ENCODE measurements around the gene TMEM63A. TPM values are rescaled to one million over a fixed set of nuclear protein-coding genes. Genes with fewer than 3 reads are reported as not detected.
A peak's percentile ranks its signal among the peaks of the same experiment; 100 is the strongest.

The TMEM63A gene
- polyA plus RNA-seq, 3 donors, result 3.0 to 48.0 (median 5.8) TPM

GRCh38 chr1:225853441-225853840, 28.7 kb downstream of the TMEM63A start:
- H3K4me1 ChIP-seq (ENCODE audit: control insufficient read depth in 1 of 2, insufficient read depth in 2 of 2, low read length in 2 of 2), result peaks cover 31 to 38% of the 10 kb centered on the region in 2 donors
- peak overlapping the region; percentile 15 for H3K9ac ChIP-seq (ENCODE audit: insufficient read depth, low read length, poor library complexity, severe bottlenecking)

GRCh38 chr1:225852413-225853124, 29.6 kb downstream of the TMEM63A start:
- Histone ChIP-seq H3K9me3 (replicated peaks in 1 of 2; ENCODE audit: control insufficient read depth in 1 of 2, insufficient read depth in 1 of 2, low read length in 2 of 2) (no peaks in the 10 kb centered on the region), H2AFZ (ENCODE audit: insufficient read depth, low read depth, low read length, poor library complexity, severe bottlenecking) (no peak overlapping the region), H3K27ac (ENCODE audit: low read depth in 1 of 2, low read length in 2 of 2) (no peak overlapping the region), H4K20me1 (ENCODE audit: insufficient read depth, low read length) (no peaks in the 10 kb centered on the region), H3K4me2 (replicated peaks; ENCODE audit: extremely low read depth, low read length, poor library complexity, severe bottlenecking) (no peak overlapping the region), H3K79me2 (ENCODE audit: insufficient read depth, low read length) (no peaks in the 10 kb centered on the region), H3K4me3 (replicated peaks in 1 of 3; ENCODE audit: low read depth in 2 of 3, low read length in 3 of 3) (no peak overlapping the region), H3K9ac (ENCODE audit: insufficient read depth, low read length, poor library complexity, severe bottlenecking) (no peak overlapping the region), H3K36me3 (replicated peaks in 1 of 2; ENCODE audit: control insufficient read depth in 1 of 2, insufficient read depth in 2 of 2, low read length in 2 of 2) (peaks cover 32 to 75% of the 10 kb centered on the region in 2 donors), H3K4me1 (ENCODE audit: control insufficient read depth in 1 of 2, insufficient read depth in 2 of 2, low read length in 2 of 2) (peaks cover 39 to 42% of the 10 kb centered on the region in 2 donors), H3K27me3 (ENCODE audit: control insufficient read depth in 2 of 2, insufficient read depth in 2 of 2, low read length in 2 of 2) (no peaks in the 10 kb centered on the region)
- no peak for TF ChIP-seq CTCF (IDR thresholded peaks at IDR 0.05)
- no peak overlapping the region for H3K4me3 Mint-ChIP-seq
- peak overlapping the region in 2 of 7 donors; percentile 26 to 48 for H3K27ac Mint-ChIP-seq
- intact Hi-C loops (cut with micrococcal nuclease), result no loop called here
- peaks cover 52% of the 10 kb centered on the region for H3K4me1 Mint-ChIP-seq
- H3K27me3 Mint-ChIP-seq (ENCODE audit: low read depth in 3 of 3), result peaks cover 0 to 5% (median 2%) of the 10 kb centered on the region in 3 donors
- H3K36me3 Mint-ChIP-seq, result peaks cover 69 to 86% of the 10 kb centered on the region in 2 donors
- no peaks in the 10 kb centered on the region for H3K9me3 Mint-ChIP-seq
- WGBS (ENCODE audit: insufficient coverage), result 50% methylated on average over 7 of the region's 13 CpGs
- DNase-seq, result no peak

More at GRCh38 chr1:225853441-225853840, 28.7 kb downstream of the TMEM63A start:
- H3K4me1 Mint-ChIP-seq, result peaks cover 45% of the 10 kb centered on the region
- H3K9me3 Mint-ChIP-seq, result no peaks in the 10 kb centered on the region
- H3K4me3 Mint-ChIP-seq, result no peak overlapping the region
- Histone ChIP-seq H3K27me3 (ENCODE audit: control insufficient read depth in 2 of 2, insufficient read depth in 2 of 2, low read length in 2 of 2) (no peaks in the 10 kb centered on the region), H3K4me2 (replicated peaks; ENCODE audit: extremely low read depth, low read length, poor library complexity, severe bottlenecking) (no peak overlapping the region), H3K36me3 (replicated peaks in 1 of 2; ENCODE audit: control insufficient read depth in 1 of 2, insufficient read depth in 2 of 2, low read length in 2 of 2) (peaks cover 35 to 75% of the 10 kb centered on the region in 2 donors), H3K27ac (ENCODE audit: low read depth in 1 of 2, low read length in 2 of 2) (no peak overlapping the region), H3K79me2 (ENCODE audit: insufficient read depth, low read length) (no peaks in the 10 kb centered on the region), H3K4me3 (replicated peaks in 1 of 3; ENCODE audit: low read depth in 2 of 3, low read length in 3 of 3) (no peak overlapping the region), H2AFZ (ENCODE audit: insufficient read depth, low read depth, low read length, poor library complexity, severe bottlenecking) (no peak overlapping the region), H4K20me1 (ENCODE audit: insufficient read depth, low read length) (no peaks in the 10 kb centered on the region), H3K9me3 (replicated peaks in 1 of 2; ENCODE audit: control insufficient read depth in 1 of 2, insufficient read depth in 1 of 2, low read length in 2 of 2) (no peaks in the 10 kb centered on the region)
- H3K27ac Mint-ChIP-seq, result no peak overlapping the region
- DNase-seq, result no peak
- WGBS (ENCODE audit: insufficient coverage), result over 99% methylated on average over 10 of the region's 12 CpGs
- H3K27me3 Mint-ChIP-seq (ENCODE audit: low read depth in 3 of 3), result peaks cover 0 to 5% (median 2%) of the 10 kb centered on the region in 3 donors
- no peak for TF ChIP-seq CTCF (IDR thresholded peaks at IDR 0.05)
- intact Hi-C loops (cut with micrococcal nuclease), result no loop called here
- H3K36me3 Mint-ChIP-seq, result peaks cover 68 to 83% of the 10 kb centered on the region in 2 donors

Measured in CD14-positive monocyte (primary cell).